HG03095 (cell line): Measurements from ENCODE around the gene RTTN.
"Not testable (repeated sequence)": the region's sequence is repeated elsewhere in the genome, so short reads cannot be mapped to it uniquely, and the experiment has no call there.

Source experiments
- ATAC-seq: cut with Tn5 transposase; IDR thresholded peaks from one replicate; pipeline ENCODE4 v1.9.1; 2021; ENCODE audit warnings: moderate library complexity; ENCODE audit not compliant: unreplicated experiment

The RTTN gene

GRCh38 chr18:70156886-70157285 is 48.6 kb downstream of the RTTN start:
- ATAC-seq: no peak

GRCh38 chr18:70154591-70155194 is 50.8 kb downstream of the RTTN start:
- no peak for ATAC-seq

- no peak for ATAC-seq
These were observed 53.9 kb downstream of the RTTN start for GRCh38 chr18:70151614-70152013.

- ATAC-seq: no peak
These were observed 55.7 kb downstream of the RTTN start for GRCh38 chr18:70149616-70150301.

- no peak for ATAC-seq
These were observed 56.3 kb downstream of the RTTN start for GRCh38 chr18:70149156-70149555.

GRCh38 chr18:70148039-70148938 is 57.2 kb downstream of the RTTN start:
- no peak for ATAC-seq

GRCh38 chr18:70146174-70146573 is 59.3 kb downstream of the RTTN start:
- ATAC-seq: no peak

- ATAC-seq: no peak
These were observed 63.5 kb downstream of the RTTN start for GRCh38 chr18:70142001-70142400.

- ATAC-seq: no peak
These were observed 66.3 kb downstream of the RTTN start for GRCh38 chr18:70139138-70139537.

- ATAC-seq: no peak
These were observed 69.9 kb downstream of the RTTN start for GRCh38 chr18:70135604-70136003.

GRCh38 chr18:70132999-70133398 is 72.5 kb downstream of the RTTN start:
- ATAC-seq: no peak

- ATAC-seq: no peak
These were observed 77.2 kb downstream of the RTTN start for GRCh38 chr18:70128271-70128670.

GRCh38 chr18:70127359-70127758 is 78.1 kb downstream of the RTTN start:
- ATAC-seq: no peak

GRCh38 chr18:70126832-70127231 is 78.7 kb downstream of the RTTN start:
- no peak for ATAC-seq

- ATAC-seq: no peak
These were observed 81.3 kb downstream of the RTTN start for GRCh38 chr18:70124139-70124538.

GRCh38 chr18:70121842-70122241 is 83.6 kb downstream of the RTTN start:
- no peak for ATAC-seq

- no peak for ATAC-seq
These were observed 88.5 kb downstream of the RTTN start for GRCh38 chr18:70116949-70117348.

GRCh38 chr18:70113511-70113910 is 92.0 kb downstream of the RTTN start:
- ATAC-seq: no peak

- ATAC-seq: no peak
These were observed 94.8 kb downstream of the RTTN start for GRCh38 chr18:70110678-70111077.

- no peak for ATAC-seq
These were observed 98.4 kb downstream of the RTTN start for GRCh38 chr18:70107091-70107490.

- not testable (repeated sequence) for ATAC-seq
These were observed 102.6 kb downstream of the RTTN start for GRCh38 chr18:70102854-70103253.

GRCh38 chr18:70089858-70090257 is 115.6 kb downstream of the RTTN start:
- no peak for ATAC-seq
